Stomach (tissue), 4 donors: ENCODE measurements around the gene THBD.

ENCODE experiments used
- EP300 ChIP-seq: sonication (generic); formaldehyde crosslinking; IDR thresholded peaks from one replicate; pipeline ENCODE4 v1.6.1; 2017; ENCODE audit warnings: antibody characterized with exemption
- POLR2A ChIP-seq, 4 donors: fragments of 450-650 bp; IDR thresholded peaks; one replicate each; pipeline ENCODE4 v1.6.1; 2016; ENCODE audit warnings: antibody characterized with exemption in 4 of 4, control low read depth in 2 of 4, mild to moderate bottlenecking in 1 of 4, moderate library complexity in 1 of 4
- TF ChIP-seq, protein P1 (sequence below), 7 experiments: fragments of 450-650 bp in 4 of 7; fragments of 200-600 bp in 3 of 7; sonication (generic) in 3 of 7; IDR thresholded peaks; one replicate each; pipeline ENCODE4 v1.5.1; 2016 to 2019; ENCODE audit warnings: antibody characterized with exemption in 7 of 7, control low read depth in 2 of 7, mild to moderate bottlenecking in 1 of 7

DNA sequence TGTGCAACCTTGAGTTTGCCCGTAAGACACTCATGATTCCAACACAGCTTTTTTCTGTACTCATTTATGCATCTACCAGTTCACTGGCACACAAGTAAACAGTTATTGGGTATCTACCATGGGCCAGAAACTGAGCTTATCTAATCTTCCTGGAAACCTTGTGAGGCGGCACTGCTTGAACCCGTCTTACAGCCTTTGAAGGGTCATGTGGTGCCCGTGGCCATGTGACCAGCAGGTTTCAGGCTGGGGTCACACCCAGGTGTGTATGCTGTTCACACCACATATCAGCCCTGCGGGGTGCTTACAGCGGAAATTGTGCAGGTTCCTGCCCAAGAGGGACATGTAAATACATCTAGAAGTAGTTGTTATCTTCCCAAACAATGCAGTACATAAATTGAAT is 6.1 kb downstream of the THBD start:
- TF ChIP-seq, protein P1, sequence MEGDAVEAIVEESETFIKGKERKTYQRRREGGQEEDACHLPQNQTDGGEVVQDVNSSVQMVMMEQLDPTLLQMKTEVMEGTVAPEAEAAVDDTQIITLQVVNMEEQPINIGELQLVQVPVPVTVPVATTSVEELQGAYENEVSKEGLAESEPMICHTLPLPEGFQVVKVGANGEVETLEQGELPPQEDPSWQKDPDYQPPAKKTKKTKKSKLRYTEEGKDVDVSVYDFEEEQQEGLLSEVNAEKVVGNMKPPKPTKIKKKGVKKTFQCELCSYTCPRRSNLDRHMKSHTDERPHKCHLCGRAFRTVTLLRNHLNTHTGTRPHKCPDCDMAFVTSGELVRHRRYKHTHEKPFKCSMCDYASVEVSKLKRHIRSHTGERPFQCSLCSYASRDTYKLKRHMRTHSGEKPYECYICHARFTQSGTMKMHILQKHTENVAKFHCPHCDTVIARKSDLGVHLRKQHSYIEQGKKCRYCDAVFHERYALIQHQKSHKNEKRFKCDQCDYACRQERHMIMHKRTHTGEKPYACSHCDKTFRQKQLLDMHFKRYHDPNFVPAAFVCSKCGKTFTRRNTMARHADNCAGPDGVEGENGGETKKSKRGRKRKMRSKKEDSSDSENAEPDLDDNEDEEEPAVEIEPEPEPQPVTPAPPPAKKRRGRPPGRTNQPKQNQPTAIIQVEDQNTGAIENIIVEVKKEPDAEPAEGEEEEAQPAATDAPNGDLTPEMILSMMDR (IDR thresholded peaks at IDR 0.05), result no peak
- no peak for TF ChIP-seq POLR2A (IDR thresholded peaks at IDR 0.05)
- no peak for TF ChIP-seq EP300
